Endothelial cell of umbilical vein (primary cell): ENCODE measurements around the gene INTS14. TPM values are rescaled to one million over a fixed set of nuclear protein-coding genes. Genes with fewer than 3 reads are reported as not detected.
"Not testable (repeated sequence)": the region's sequence is repeated elsewhere in the genome, so short reads cannot be mapped to it uniquely, and the experiment has no call there.

Experiments used
- BruUV-seq: library from RNA; stranded (reverse); fragments of 400-500 nt; replicated peaks from 2 replicates; lab custom pipeline; 2021; lab: Mats Ljungman, UMichigan
- CTCF ChIA-PET: fragments of 300-600, 350-600 bp; sonication (Branson Sonifier 250); formaldehyde crosslinking; loops from one replicate; lab custom pipeline; 2021; ENCODE audit warnings: antibody characterized with exemption, inconsistent platforms; lab: Charles Lee
- POLR2A ChIA-PET: fragments of 300-600, 350-600 bp; sonication (Branson Sonifier 250); formaldehyde crosslinking; loops from one replicate; lab custom pipeline; 2021; ENCODE audit warnings: antibody characterized with exemption, inconsistent platforms; lab: Charles Lee
- DNase-seq: peaks from one replicate; pipeline ENCODE4 v3.0.0-alpha.2; 2011; ENCODE audit warnings: low read depth, low spot score
- FAIRE-seq: peaks from 2 replicates; lab custom pipeline; 2011; peaks lifted over from hg19 to GRCh38; lab: Jason Lieb, UNC
- H2AFZ ChIP-seq: 2 replicates; pipeline ENCODE4 v1.6.0; 2012; ENCODE audit warnings: low read depth, low read length, control low read depth, inconsistent platforms
- H3K27ac ChIP-seq: 2 replicates; pipeline ENCODE4 v1.5.1; 2011; ENCODE audit warnings: low read depth, mild to moderate bottlenecking, control low read depth, low read length, moderate library complexity; ENCODE audit not compliant: insufficient read depth
- H3K27me3 ChIP-seq, 2 experiments: 2 replicates each; pipeline versions ENCODE4 v1.6.0 to v1.6.1; 2011; ENCODE audit warnings: low read length in 2 of 2, mixed read lengths in 1 of 2; ENCODE audit not compliant: control insufficient read depth in 2 of 2, insufficient read depth in 2 of 2
- H3K36me3 ChIP-seq, 2 experiments: 2 replicates in 1 of 2; 3 replicates in 1 of 2; pipeline ENCODE4 v1.5.1; 2011; ENCODE audit warnings: low read length in 2 of 2, mild to moderate bottlenecking in 1 of 2, moderate library complexity in 1 of 2; ENCODE audit not compliant: control insufficient read depth in 2 of 2, insufficient read depth in 2 of 2; ENCODE audit errors: extremely low read depth in 1 of 2
- H3K4me1 ChIP-seq: 3 replicates; pipeline ENCODE4 v1.5.1; 2011; ENCODE audit warnings: mild to moderate bottlenecking, low read length; ENCODE audit not compliant: control insufficient read depth, insufficient read depth; ENCODE audit errors: extremely low read depth
- H3K4me2 ChIP-seq: 2 replicates; pipeline ENCODE4 v1.6.1; 2011; ENCODE audit warnings: low read length, control low read depth, mixed read lengths; ENCODE audit not compliant: insufficient read depth
- H3K4me3 ChIP-seq, 3 experiments: fragments of 200-600 bp in 1 of 3; sonication (generic), shearing (Covaris generic) in 1 of 3; replicated peaks in 1 of 3; 2 replicates each; pipeline ENCODE4 v1.5.1; 2011 to 2016; ENCODE audit warnings: control low read depth in 3 of 3, low read length in 3 of 3, mild to moderate bottlenecking in 2 of 3, inconsistent platforms in 1 of 3, low read depth in 1 of 3, moderate library complexity in 1 of 3; ENCODE audit not compliant: insufficient read depth in 1 of 3
- H3K79me2 ChIP-seq: 2 replicates; pipeline ENCODE4 v1.6.0; 2012; ENCODE audit warnings: low read length, inconsistent platforms; ENCODE audit not compliant: control insufficient read depth, insufficient read depth
- H3K9ac ChIP-seq: replicated peaks from 2 replicates; pipeline ENCODE3; 2011; ENCODE audit warnings: low read length, control low read depth; ENCODE audit not compliant: insufficient read depth; ENCODE audit errors: extremely low read depth
- H3K9me1 ChIP-seq: replicated peaks from 3 replicates; pipeline ENCODE4 v1.6.0; 2011; ENCODE audit warnings: mild to moderate bottlenecking, low read length; ENCODE audit not compliant: control insufficient read depth, insufficient read depth; ENCODE audit errors: extremely low read depth
- H3K9me3 ChIP-seq: replicated peaks from 2 replicates; pipeline ENCODE4 v1.5.1; 2012; ENCODE audit warnings: low read length, inconsistent platforms; ENCODE audit not compliant: control insufficient read depth, insufficient read depth
- H4K20me1 ChIP-seq: replicated peaks from 2 replicates; pipeline ENCODE3; 2011; ENCODE audit warnings: mild to moderate bottlenecking, low read length; ENCODE audit not compliant: control insufficient read depth, insufficient read depth; ENCODE audit errors: extremely low read depth
- EZH2 ChIP-seq: IDR thresholded peaks from 2 replicates; pipeline ENCODE4 v1.6.1; 2012; ENCODE audit warnings: borderline replicate concordance, low read depth, mild to moderate bottlenecking, moderate library complexity, low read length, inconsistent platforms; ENCODE audit not compliant: severe bottlenecking
- FOS ChIP-seq: IDR thresholded peaks from 2 replicates; pipeline ENCODE4 v1.6.1; 2011; ENCODE audit warnings: mild to moderate bottlenecking, low read length, moderate library complexity, borderline replicate concordance; ENCODE audit not compliant: insufficient read depth
- GATA2 ChIP-seq: IDR thresholded peaks from 2 replicates; pipeline ENCODE4 v1.7.0; 2011; ENCODE audit warnings: low read depth, mild to moderate bottlenecking, moderate library complexity, mixed read lengths, low read length; ENCODE audit not compliant: insufficient read length, insufficient read depth
- JUN ChIP-seq: IDR thresholded peaks from 2 replicates; pipeline ENCODE4 v1.6.1; 2011; ENCODE audit warnings: borderline replicate concordance, low read depth; ENCODE audit not compliant: insufficient read length, insufficient read depth
- MYC ChIP-seq: IDR thresholded peaks from one replicate; pipeline ENCODE4 v1.6.1; 2011; ENCODE audit warnings: mild to moderate bottlenecking, low read depth, low read length
- POLR2A ChIP-seq: IDR thresholded peaks from 2 replicates; pipeline ENCODE4 v1.6.1; 2012; ENCODE audit warnings: low read depth, mild to moderate bottlenecking, control low read depth, low read length
- POLR2AphosphoS5 ChIP-seq: IDR thresholded peaks from 2 replicates; pipeline ENCODE4 v1.6.1; 2012; ENCODE audit warnings: low read depth, mild to moderate bottlenecking, control low read depth, low read length, moderate library complexity; ENCODE audit not compliant: insufficient read depth
- dilution Hi-C: fragments of 300-500 bp; cut with MboI; formaldehyde crosslinking; loops from one replicate; pipeline ENCODE4 v1.15.0; 2019; ENCODE audit warnings: low sequenced_read_pairs; ENCODE audit not compliant: extremely low pct_ligation_motif_present
- intact Hi-C: fragments of 100-400 bp; cut with micrococcal nuclease; formaldehyde crosslinking; loops from one replicate; pipeline ENCODE4 v1.10.0; 2022
- polyA plus RNA-seq, 4 experiments: library from polyadenylated mRNA; depleted of rRNA in 3 of 4; stranded (reverse) in 3 of 4; unstranded in 1 of 4; fragments of >200 nt; gene quantifications; 2 replicates each; pipeline versions ENCODE4 v1.2.1 to v1.2.3, GENCODE V29; 2011 to 2012; ENCODE audit warnings: missing spikeins in 1 of 4
- total RNA-seq: library from RNA; stranded (reverse); gene quantifications from 2 replicates; pipeline ENCODE4 v1.2.3, GENCODE V29; 2021
- TF ChIP-seq, protein P1 (sequence below): IDR thresholded peaks from 2 replicates; pipeline ENCODE4 v1.6.1; 2011; ENCODE audit not compliant: insufficient read depth, insufficient read length
- TF ChIP-seq, protein P2 (sequence below), 2 donors: IDR thresholded peaks; 1 replicate in 1 of 2; 2 replicates in 1 of 2; pipeline ENCODE4 v1.5.1; 2011; ENCODE audit warnings: low read length in 2 of 2, mild to moderate bottlenecking in 2 of 2, moderate library complexity in 2 of 2, control low read depth in 1 of 2, inconsistent platforms in 1 of 2, low read depth in 1 of 2; ENCODE audit not compliant: insufficient read depth in 1 of 2; ENCODE audit errors: extremely low read depth in 1 of 2

Gene INTS14
- total and polyA plus RNA-seq, 2 donors (not counting 3 experiments of a cell fraction or from before 2014, with no cell fraction given), result 41.7 to 52.6 TPM

DNA sequence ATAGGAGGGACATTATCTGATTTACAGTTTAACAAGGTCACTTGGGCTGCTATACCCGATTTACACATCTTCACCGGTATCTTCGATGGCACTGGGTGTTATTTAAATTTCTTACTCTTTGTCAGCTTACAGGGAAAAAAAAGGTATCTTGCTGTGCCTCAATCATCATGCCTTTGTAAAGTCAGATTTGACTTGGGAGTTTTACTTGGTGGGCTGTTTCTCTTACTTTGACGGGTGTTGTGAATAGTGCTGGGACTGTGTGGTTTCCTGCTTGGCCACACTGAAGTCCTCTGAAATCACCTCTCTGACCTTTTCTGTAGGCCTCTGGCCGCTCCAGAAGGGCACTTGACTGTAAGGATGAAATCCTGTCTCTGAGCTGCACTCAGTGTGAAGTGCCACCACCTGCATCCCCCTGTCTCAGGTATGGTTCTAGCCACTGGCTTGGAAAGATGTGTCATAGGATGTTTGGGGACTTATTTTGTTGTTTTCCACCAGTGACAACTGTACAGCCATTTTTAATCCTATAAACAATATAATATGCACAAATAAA lies 7.7 kb upstream of the INTS14 start:
- Histone ChIP-seq H3K9me1 (no peaks in the 10 kb centered on the region), H3K27me3 (no peaks in the 10 kb centered on the region), H3K27ac (no peak overlapping the region), H3K9ac (no peak overlapping the region), H3K4me1 (no peaks in the 10 kb centered on the region), H3K36me3 (no peaks in the 10 kb centered on the region), H2AFZ (no peak overlapping the region), H3K4me3 (no peak overlapping the region), H4K20me1 (no peaks in the 10 kb centered on the region), H3K9me3 (no peaks in the 10 kb centered on the region), H3K4me2 (no peak overlapping the region), H3K79me2 (no peaks in the 10 kb centered on the region)
- ChIA-PET POLR2A (no interaction called here), CTCF (no interaction called here)
- no TSS peak for BruUV-seq
- TF ChIP-seq FOS (no peak), POLR2A (no peak), EZH2 (no peak), POLR2AphosphoS5 (no peak), GATA2 (no peak), JUN (no peak), MYC (no peak)
- TF ChIP-seq, protein P1, sequence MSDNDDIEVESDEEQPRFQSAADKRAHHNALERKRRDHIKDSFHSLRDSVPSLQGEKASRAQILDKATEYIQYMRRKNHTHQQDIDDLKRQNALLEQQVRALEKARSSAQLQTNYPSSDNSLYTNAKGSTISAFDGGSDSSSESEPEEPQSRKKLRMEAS, result no peak
- TF ChIP-seq, protein P2, sequence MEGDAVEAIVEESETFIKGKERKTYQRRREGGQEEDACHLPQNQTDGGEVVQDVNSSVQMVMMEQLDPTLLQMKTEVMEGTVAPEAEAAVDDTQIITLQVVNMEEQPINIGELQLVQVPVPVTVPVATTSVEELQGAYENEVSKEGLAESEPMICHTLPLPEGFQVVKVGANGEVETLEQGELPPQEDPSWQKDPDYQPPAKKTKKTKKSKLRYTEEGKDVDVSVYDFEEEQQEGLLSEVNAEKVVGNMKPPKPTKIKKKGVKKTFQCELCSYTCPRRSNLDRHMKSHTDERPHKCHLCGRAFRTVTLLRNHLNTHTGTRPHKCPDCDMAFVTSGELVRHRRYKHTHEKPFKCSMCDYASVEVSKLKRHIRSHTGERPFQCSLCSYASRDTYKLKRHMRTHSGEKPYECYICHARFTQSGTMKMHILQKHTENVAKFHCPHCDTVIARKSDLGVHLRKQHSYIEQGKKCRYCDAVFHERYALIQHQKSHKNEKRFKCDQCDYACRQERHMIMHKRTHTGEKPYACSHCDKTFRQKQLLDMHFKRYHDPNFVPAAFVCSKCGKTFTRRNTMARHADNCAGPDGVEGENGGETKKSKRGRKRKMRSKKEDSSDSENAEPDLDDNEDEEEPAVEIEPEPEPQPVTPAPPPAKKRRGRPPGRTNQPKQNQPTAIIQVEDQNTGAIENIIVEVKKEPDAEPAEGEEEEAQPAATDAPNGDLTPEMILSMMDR (IDR thresholded peaks at IDR 0.05; ENCODE audit: extremely low read depth in 1 of 2, insufficient read depth in 1 of 2, low read depth in 1 of 2, low read length in 2 of 2), result no peak
- FAIRE-seq, result no peak
- dilution Hi-C loops, result no loop called here
- intact Hi-C loops, result no loop called here
- DNase-seq, result no peak

DNA sequence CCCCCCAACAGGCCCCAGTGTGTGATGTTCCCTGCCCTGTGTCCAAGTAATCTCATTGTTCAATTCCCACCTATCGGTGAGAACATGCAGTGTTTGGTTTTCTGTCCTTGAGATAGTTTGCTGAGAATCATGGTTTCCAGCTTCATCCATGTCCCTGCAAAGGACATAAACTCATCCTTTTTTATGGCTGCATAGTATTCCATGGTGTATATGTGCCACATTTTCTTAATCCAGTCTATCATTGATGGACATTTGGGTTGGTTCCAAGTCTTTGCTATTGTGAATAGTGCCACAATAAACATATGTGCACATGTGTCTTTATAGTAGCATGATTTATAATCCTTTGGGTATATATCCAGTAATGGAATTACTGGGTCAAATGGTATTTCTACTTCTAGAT lies 5.0 kb upstream of the INTS14 start:
- CTCF ChIA-PET, POLR2A ChIA-PET, H3K4me1 ChIP-seq: not testable (repeated sequence)

More for the DNA sequence above, 5.0 kb upstream of the INTS14 start:
- H3K27me3 ChIP-seq, H2AFZ ChIP-seq, dilution Hi-C loops, intact Hi-C loops, H3K4me2 ChIP-seq, H3K4me3 ChIP-seq, H3K79me2 ChIP-seq, BruUV-seq, DNase-seq, H3K36me3 ChIP-seq, H3K27ac ChIP-seq, FAIRE-seq, H3K9me1 ChIP-seq, H3K9me3 ChIP-seq, H3K9ac ChIP-seq, H4K20me1 ChIP-seq: not testable (repeated sequence)
